ENCODE results near the gene MT1HL1. TPM values are rescaled to one million over a fixed set of nuclear protein-coding genes. Genes with fewer than 3 reads are reported as not detected.
A peak's percentile ranks its signal among the peaks of the same experiment; 100 is the strongest.
"Not testable (repeated sequence)": the region's sequence is repeated elsewhere in the genome, so short reads cannot be mapped to it uniquely, and the experiment has no call there.

The MT1HL1 gene
- total RNA-seq, 1 experiment from 2014 or later, result not detected

DNA sequence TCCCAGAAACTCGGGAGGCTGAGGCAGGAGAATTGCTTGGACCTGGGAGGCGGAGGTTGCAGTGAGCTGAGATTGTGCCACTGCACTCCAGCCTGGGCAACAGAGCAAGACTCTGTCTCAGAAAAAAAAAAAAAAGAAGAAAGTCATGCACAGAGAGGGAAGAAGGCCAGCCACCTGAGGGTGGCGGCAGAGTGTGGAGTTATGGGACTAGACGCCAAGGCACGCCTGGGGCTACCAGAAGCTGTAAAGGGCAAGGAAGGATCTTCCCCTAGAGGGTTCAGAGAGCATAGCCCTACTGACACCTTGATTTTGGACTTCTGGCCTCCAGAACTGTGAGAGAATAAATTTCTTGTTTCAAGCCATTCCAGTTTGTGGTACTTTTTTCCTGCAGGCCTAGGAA, 30.2 kb downstream of the MT1HL1 start:
- peak; percentile 92 for ATAC-seq

DNA sequence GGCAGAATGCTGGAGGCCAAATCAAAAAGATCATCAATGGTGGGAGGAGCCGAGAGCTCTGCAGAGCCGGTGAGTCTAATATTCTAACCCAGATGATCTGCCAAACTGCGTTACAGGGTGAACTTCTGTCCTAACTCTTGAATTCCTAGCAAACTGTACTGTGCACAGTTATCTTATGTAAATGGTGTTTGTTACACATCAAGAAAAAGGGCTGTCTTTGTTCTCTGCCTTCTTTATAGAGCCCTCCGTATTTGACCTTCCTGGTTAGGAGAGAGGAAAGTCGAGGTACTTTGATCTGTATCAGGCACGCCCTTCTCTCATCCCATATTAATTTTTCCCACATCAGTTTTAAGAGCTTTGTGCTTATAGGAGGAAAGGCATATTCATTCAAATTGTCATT, 37.6 kb downstream of the MT1HL1 start:
- no peak overlapping the region for H2AFZ ChIP-seq (ENCODE audit: low read depth, low read length, poor library complexity, severe bottlenecking)
- no peaks in the 10 kb centered on the region for H3K79me2 ChIP-seq (ENCODE audit: insufficient read depth, low read length)
- no peak overlapping the region for H3K4me2 ChIP-seq (ENCODE audit: low read length)
- DNase-seq (ENCODE audit: low read depth, low spot score) (no peak), ATAC-seq (no peak)
- no peak overlapping the region for H3K9ac ChIP-seq (ENCODE audit: low read length)
- intact Hi-C loops (cut with micrococcal nuclease), result no loop called here
- H3K4me1 ChIP-seq (ENCODE audit: control insufficient read depth in 1 of 2, insufficient read depth in 2 of 2, low read length in 2 of 2), result no peaks in the 10 kb centered on the region
- H3K9me3 ChIP-seq (ENCODE audit: control insufficient read depth in 1 of 2, insufficient read depth in 1 of 2, low read depth in 1 of 2, low read length in 2 of 2), result no peaks in the 10 kb centered on the region
- POLR2A ChIA-PET, result no interaction called here
- no peak overlapping the region for H3K27ac ChIP-seq (ENCODE audit: low read depth, low read length)
- no peaks in the 10 kb centered on the region for H3K9me2 ChIP-seq (ENCODE audit: insufficient read depth)
- CTCF ChIA-PET, result no interaction called here
- H3K36me3 ChIP-seq (ENCODE audit: control insufficient read depth in 1 of 2, insufficient read depth in 2 of 2, low read length in 2 of 2), result no peaks in the 10 kb centered on the region
- H3K4me3 ChIP-seq (replicated peaks in 1 of 2; ENCODE audit: low read depth in 1 of 2, low read length in 2 of 2), result no peak overlapping the region
- no TSS peak for BruUV-seq (replicated peaks)
- peaks cover 10% of the 10 kb centered on the region for H3K27me3 ChIP-seq (ENCODE audit: insufficient read depth, low read length)
- H4K20me1 ChIP-seq (ENCODE audit: insufficient read depth), result no peaks in the 10 kb centered on the region
- RAD21 ChIA-PET (ENCODE audit: low non-redundant PET in 1 of 2, low total read pairs in 2 of 2, uncharacterized antibody in 2 of 2, unreplicated experiment in 2 of 2), result no interaction called here
- no peak for TF ChIP-seq POLR2A (IDR thresholded peaks at IDR 0.05; ENCODE audit: borderline replicate concordance, extremely low read depth, insufficient read depth, insufficient read length)
- TF ChIP-seq, protein P1, sequence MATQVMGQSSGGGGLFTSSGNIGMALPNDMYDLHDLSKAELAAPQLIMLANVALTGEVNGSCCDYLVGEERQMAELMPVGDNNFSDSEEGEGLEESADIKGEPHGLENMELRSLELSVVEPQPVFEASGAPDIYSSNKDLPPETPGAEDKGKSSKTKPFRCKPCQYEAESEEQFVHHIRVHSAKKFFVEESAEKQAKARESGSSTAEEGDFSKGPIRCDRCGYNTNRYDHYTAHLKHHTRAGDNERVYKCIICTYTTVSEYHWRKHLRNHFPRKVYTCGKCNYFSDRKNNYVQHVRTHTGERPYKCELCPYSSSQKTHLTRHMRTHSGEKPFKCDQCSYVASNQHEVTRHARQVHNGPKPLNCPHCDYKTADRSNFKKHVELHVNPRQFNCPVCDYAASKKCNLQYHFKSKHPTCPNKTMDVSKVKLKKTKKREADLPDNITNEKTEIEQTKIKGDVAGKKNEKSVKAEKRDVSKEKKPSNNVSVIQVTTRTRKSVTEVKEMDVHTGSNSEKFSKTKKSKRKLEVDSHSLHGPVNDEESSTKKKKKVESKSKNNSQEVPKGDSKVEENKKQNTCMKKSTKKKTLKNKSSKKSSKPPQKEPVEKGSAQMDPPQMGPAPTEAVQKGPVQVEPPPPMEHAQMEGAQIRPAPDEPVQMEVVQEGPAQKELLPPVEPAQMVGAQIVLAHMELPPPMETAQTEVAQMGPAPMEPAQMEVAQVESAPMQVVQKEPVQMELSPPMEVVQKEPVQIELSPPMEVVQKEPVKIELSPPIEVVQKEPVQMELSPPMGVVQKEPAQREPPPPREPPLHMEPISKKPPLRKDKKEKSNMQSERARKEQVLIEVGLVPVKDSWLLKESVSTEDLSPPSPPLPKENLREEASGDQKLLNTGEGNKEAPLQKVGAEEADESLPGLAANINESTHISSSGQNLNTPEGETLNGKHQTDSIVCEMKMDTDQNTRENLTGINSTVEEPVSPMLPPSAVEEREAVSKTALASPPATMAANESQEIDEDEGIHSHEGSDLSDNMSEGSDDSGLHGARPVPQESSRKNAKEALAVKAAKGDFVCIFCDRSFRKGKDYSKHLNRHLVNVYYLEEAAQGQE (IDR thresholded peaks at IDR 0.05; ENCODE audit: low read depth), result no peak
- TF ChIP-seq, protein P2, sequence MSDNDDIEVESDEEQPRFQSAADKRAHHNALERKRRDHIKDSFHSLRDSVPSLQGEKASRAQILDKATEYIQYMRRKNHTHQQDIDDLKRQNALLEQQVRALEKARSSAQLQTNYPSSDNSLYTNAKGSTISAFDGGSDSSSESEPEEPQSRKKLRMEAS (IDR thresholded peaks at IDR 0.05), result no peak
- no peak for TF ChIP-seq CBX3 (IDR thresholded peaks at IDR 0.05; ENCODE audit: low read depth)
- no peak for TF ChIP-seq EZH2phosphoT487 (IDR thresholded peaks at IDR 0.05; ENCODE audit: borderline replicate concordance)
- no peak for TF ChIP-seq ZFX (IDR thresholded peaks at IDR 0.05)
- no peak for TF ChIP-seq TCF7L2 (IDR thresholded peaks at IDR 0.05; ENCODE audit: borderline replicate concordance, extremely low read depth, insufficient read depth, insufficient read length)
- no peak for TF ChIP-seq SIN3A (IDR thresholded peaks at IDR 0.05; ENCODE audit: low read depth)
- no peak for TF ChIP-seq FOSL1 (IDR thresholded peaks at IDR 0.05; ENCODE audit: low read depth)
- no peak for TF ChIP-seq RAD21 (IDR thresholded peaks at IDR 0.05; ENCODE audit: low read depth)

More for the DNA sequence above, 30.2 kb downstream of the MT1HL1 start:
- H3K27me3 ChIP-seq (ENCODE audit: insufficient read depth, low read length); RAD21 ChIA-PET (ENCODE audit: low non-redundant PET in 1 of 2, low total read pairs in 2 of 2, uncharacterized antibody in 2 of 2, unreplicated experiment in 2 of 2); H3K9me2 ChIP-seq (ENCODE audit: insufficient read depth); POLR2A ChIA-PET; DNase-seq (ENCODE audit: low read depth, low spot score); H2AFZ ChIP-seq (ENCODE audit: low read depth, low read length, poor library complexity, severe bottlenecking); H3K9me3 ChIP-seq (ENCODE audit: control insufficient read depth in 1 of 2, insufficient read depth in 1 of 2, low read depth in 1 of 2, low read length in 2 of 2); H3K4me3 ChIP-seq (replicated peaks in 1 of 2; ENCODE audit: low read depth in 1 of 2, low read length in 2 of 2); BruUV-seq (replicated peaks); H3K27ac ChIP-seq (ENCODE audit: low read depth, low read length); H3K9ac ChIP-seq (ENCODE audit: low read length); intact Hi-C loops (cut with micrococcal nuclease); H3K4me2 ChIP-seq (ENCODE audit: low read length); H3K4me1 ChIP-seq (ENCODE audit: control insufficient read depth in 1 of 2, insufficient read depth in 2 of 2, low read length in 2 of 2); H4K20me1 ChIP-seq (ENCODE audit: insufficient read depth); H3K36me3 ChIP-seq (ENCODE audit: control insufficient read depth in 1 of 2, insufficient read depth in 2 of 2, low read length in 2 of 2); H3K79me2 ChIP-seq (ENCODE audit: insufficient read depth, low read length): not testable (repeated sequence)
- CTCF ChIA-PET, result interaction anchor here (0.6 kb wide), 1 partner anchor 365 kb away, joined by 4 read pairs; no protein-coding TSS in a partner anchor
- TF ChIP-seq, protein P3, sequence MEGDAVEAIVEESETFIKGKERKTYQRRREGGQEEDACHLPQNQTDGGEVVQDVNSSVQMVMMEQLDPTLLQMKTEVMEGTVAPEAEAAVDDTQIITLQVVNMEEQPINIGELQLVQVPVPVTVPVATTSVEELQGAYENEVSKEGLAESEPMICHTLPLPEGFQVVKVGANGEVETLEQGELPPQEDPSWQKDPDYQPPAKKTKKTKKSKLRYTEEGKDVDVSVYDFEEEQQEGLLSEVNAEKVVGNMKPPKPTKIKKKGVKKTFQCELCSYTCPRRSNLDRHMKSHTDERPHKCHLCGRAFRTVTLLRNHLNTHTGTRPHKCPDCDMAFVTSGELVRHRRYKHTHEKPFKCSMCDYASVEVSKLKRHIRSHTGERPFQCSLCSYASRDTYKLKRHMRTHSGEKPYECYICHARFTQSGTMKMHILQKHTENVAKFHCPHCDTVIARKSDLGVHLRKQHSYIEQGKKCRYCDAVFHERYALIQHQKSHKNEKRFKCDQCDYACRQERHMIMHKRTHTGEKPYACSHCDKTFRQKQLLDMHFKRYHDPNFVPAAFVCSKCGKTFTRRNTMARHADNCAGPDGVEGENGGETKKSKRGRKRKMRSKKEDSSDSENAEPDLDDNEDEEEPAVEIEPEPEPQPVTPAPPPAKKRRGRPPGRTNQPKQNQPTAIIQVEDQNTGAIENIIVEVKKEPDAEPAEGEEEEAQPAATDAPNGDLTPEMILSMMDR (IDR thresholded peaks at IDR 0.05 in 2 of 3, conservative IDR thresholded peaks at IDR 0.05 in 1 of 3; ENCODE audit: borderline replicate concordance in 1 of 3, insufficient read depth in 1 of 3, low read depth in 2 of 3, low read length in 2 of 3), result peak; percentile 6 to 25 (median 20); a peak in 3 of 6 replicates
- TF ChIP-seq RAD21 (IDR thresholded peaks at IDR 0.05; ENCODE audit: low read depth), result peak; percentile 44; the same call in 1 of the 2 replicates
